ENCODE data around the gene TOMM6.

- TF ChIP-seq POU6F1 (CRISPR knock-in tag; IDR thresholded peaks at IDR 0.05; ENCODE audit: borderline replicate concordance, low read depth) (no peak), PATZ1 (CRISPR knock-in tag; IDR thresholded peaks at IDR 0.05; ENCODE audit: borderline replicate concordance) (no peak), ZFP30 (CRISPR knock-in tag; IDR thresholded peaks at IDR 0.05) (no peak), ZC3H10 (CRISPR knock-in tag; IDR thresholded peaks at IDR 0.05) (no peak), ESRRG (CRISPR knock-in tag; IDR thresholded peaks at IDR 0.05) (no peak), TSHZ2 (CRISPR knock-in tag; IDR thresholded peaks at IDR 0.05) (no peak), ZFP3 (CRISPR knock-in tag; IDR thresholded peaks at IDR 0.05) (no peak)
These were observed 43.9 kb upstream of the TOMM6 start for GRCh38 chr6:41743406-41744235.

All from SK-N-SH treated with all-trans-retinoic acid at 6 μM for 48 hours (cell line).